MM.1S (cell line): ENCODE results near the gene CRYZL1.

Experiments
- DNase-seq: peaks from one replicate; pipeline ENCODE4 v3.0.0-alpha.2; 2015
- H2AFZ ChIP-seq: fragments of 300-600 bp; sonication (generic); 2 replicates; pipeline ENCODE4 v1.6.0; 2016; ENCODE audit warnings: antibody characterized with exemption, low read length
- H3F3A ChIP-seq: fragments of 300-600 bp; sonication (generic); 2 replicates; pipeline ENCODE4 v1.6.1; 2016; ENCODE audit warnings: mild to moderate bottlenecking, antibody characterized with exemption, low read length, moderate library complexity, mixed read lengths; ENCODE audit not compliant: insufficient read depth
- H3K27ac ChIP-seq: fragments of 300-600 bp; sonication (generic); 2 replicates; pipeline ENCODE4 v1.5.1; 2016; ENCODE audit warnings: mild to moderate bottlenecking, low read length
- H3K27me3 ChIP-seq: fragments of 300-600 bp; sonication (generic); replicated peaks from 2 replicates; pipeline ENCODE4 v1.6.0; 2016; ENCODE audit warnings: low read length; ENCODE audit not compliant: insufficient read depth
- H3K36me3 ChIP-seq: fragments of 300-600 bp; sonication (generic); replicated peaks from 2 replicates; pipeline ENCODE4 v1.6.1; 2016; ENCODE audit warnings: mild to moderate bottlenecking, low read length, mixed read lengths; ENCODE audit not compliant: insufficient read depth
- H3K4me1 ChIP-seq: fragments of 300-600 bp; sonication (generic); 2 replicates; pipeline ENCODE4 v1.6.1; 2016; ENCODE audit warnings: low read length, mixed read lengths
- H3K4me2 ChIP-seq: fragments of 300-600 bp; sonication (generic); 2 replicates; pipeline ENCODE4 v1.6.0; 2016; ENCODE audit warnings: low read depth, low read length
- H3K4me3 ChIP-seq: fragments of 300-600 bp; sonication (generic); 2 replicates; pipeline ENCODE4 v1.5.1; 2016; ENCODE audit warnings: low read length, mixed read lengths
- H3K79me2 ChIP-seq: fragments of 300-600 bp; sonication (generic); 2 replicates; pipeline ENCODE4 v1.6.1; 2016; ENCODE audit warnings: mixed run types, low read length, mixed read lengths
- H3K9ac ChIP-seq: fragments of 300-600 bp; sonication (generic); 2 replicates; pipeline ENCODE4 v1.6.1; 2016; ENCODE audit warnings: low read length, mixed read lengths
- H3K9me2 ChIP-seq: fragments of 300-600 bp; sonication (generic); replicated peaks from 2 replicates; pipeline ENCODE4 v1.6.1; 2016; ENCODE audit warnings: mild to moderate bottlenecking, low read length, mixed read lengths; ENCODE audit not compliant: insufficient read depth
- H3K9me3 ChIP-seq: fragments of 300-600 bp; sonication (generic); replicated peaks from 2 replicates; pipeline ENCODE4 v1.6.1; 2016; ENCODE audit warnings: mild to moderate bottlenecking, low read length, mixed read lengths; ENCODE audit not compliant: insufficient read depth
- H4K20me1 ChIP-seq: fragments of 300-600 bp; sonication (generic); 2 replicates; pipeline ENCODE4 v1.6.1; 2016; ENCODE audit warnings: mild to moderate bottlenecking, low read length, moderate library complexity, mixed read lengths; ENCODE audit not compliant: insufficient read depth
- EZH2 ChIP-seq: fragments of 300-600 bp; sonication (generic); optimal IDR thresholded peaks from 2 replicates; pipeline ENCODE3; 2017; ENCODE audit warnings: low read depth, mild to moderate bottlenecking, antibody characterized with exemption, low read length, mixed read lengths
- EZH2phosphoT487 ChIP-seq: fragments of 300-600 bp; sonication (generic); IDR thresholded peaks from 2 replicates; pipeline ENCODE4 v1.6.1; 2018; ENCODE audit warnings: antibody characterized with exemption, low read length
- TF ChIP-seq, protein P1 (sequence below): fragments of 300-600 bp; sonication (generic); IDR thresholded peaks from 2 replicates; pipeline ENCODE4 v1.5.1; 2016; ENCODE audit warnings: antibody characterized with exemption, low read length, mixed read lengths

Gene CRYZL1

DNA sequence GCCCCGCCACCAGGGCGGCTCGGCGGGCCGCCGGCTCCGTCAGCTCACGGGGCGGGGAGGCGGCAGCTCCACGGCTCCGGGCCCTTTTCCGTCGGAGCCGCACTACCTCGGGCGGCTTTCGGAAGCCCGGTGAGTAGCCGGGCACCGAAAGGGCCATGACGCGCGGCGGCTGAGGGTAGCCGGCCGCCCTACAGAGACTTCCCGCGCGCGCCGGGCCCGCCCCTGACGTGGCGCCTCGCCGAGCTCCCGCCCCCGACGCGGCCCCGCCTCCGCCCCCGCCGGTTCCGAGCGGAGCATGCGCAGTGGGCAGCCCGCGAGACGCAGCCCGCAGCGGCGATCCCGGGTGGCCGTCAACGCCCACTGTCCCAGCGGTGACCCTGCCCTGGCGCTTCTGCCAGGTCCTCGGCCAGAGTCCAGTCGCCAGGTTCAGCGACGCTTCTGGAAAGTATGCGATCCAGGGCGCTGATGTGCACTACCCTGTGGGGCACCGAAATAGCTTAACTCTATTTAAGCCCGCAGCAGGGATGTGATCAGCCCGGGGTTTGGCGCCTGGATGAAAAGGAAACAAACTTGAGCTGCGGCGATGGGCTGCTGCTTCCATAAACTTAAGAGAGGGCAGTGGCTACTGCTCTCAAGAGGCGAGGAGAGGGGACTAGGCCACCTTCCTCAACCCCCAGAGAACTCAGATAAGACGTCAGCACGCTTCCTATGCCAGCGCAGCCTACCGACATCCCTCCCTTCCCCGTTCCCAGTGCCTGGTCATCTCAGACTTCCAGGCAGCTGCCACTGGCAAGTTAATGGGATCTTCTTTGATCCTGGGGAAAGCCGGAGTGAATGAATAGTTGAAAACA lies 52.8 kb downstream of the CRYZL1 start, which contains the start of gene DONSON:
Gene DONSON (minus strand): TSS at position 200 of the 851 bp plus-strand sequence. CDS start 43 bp downstream, at position 157.
- H3K4me3 ChIP-seq, result peak within 1 kb of the TSS; percentile 92
- H3K9me3 ChIP-seq, result no peaks in the 10 kb centered on the region
- peaks cover 41% of the 10 kb centered on the region for H3K79me2 ChIP-seq
- peaks cover 14% of the 10 kb centered on the region for H3K4me1 ChIP-seq
- peaks cover 8% of the 10 kb centered on the region; the same call in 1 of the 2 replicates for H3K36me3 ChIP-seq
- peak within 1 kb of the TSS; percentile 84 for H3K9ac ChIP-seq
- H4K20me1 ChIP-seq, result no peaks in the 10 kb centered on the region
- no peaks in the 10 kb centered on the region for H3K9me2 ChIP-seq
- H2AFZ ChIP-seq, result peak within 1 kb of the TSS; percentile 97
- no peak for TF ChIP-seq EZH2
- peak within 1 kb of the TSS; percentile 50; the same call in 1 of the 2 replicates for H3K27ac ChIP-seq
- H3K27me3 ChIP-seq, result no peaks in the 10 kb centered on the region
- peak within 1 kb of the TSS; percentile 97 for H3K4me2 ChIP-seq
- peak; percentile 94 for DNase-seq
- H3F3A ChIP-seq, result peaks cover 14% of the 10 kb centered on the region

DNA sequence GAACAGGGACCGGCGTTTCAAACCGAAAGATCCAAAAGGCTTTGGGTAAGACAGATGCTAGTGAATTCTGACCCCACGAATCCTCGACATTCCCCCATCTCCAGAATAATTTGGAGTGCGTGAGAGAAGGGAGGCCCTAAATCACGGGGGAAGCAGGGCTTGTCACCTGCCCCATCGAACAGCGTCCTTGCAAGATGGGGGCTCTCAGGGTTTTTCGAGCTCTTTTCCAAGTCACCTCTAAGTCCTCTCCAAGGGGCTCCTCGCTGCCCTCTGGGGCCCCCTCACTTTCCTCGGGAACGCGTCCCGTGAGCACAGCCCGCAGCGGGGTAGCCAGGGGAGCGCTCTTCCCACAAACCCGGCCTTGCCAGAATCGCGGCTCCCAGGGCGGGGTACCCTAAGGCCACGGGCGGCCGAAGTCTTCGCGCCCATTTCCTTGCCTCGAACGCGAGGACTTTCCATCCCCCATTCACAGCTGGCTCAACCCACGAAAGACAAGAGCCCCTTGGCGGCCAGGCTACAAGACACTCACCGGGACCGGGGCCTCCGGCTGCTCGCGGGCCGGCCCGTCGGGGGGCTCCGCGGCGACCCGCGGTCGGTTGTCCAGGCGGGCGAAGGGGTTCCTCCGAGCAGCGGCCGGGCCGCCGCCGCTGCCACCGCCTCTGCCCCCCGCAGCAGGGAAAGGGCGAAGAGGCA lies 53.6 kb downstream of the CRYZL1 start:
- Histone ChIP-seq H3K4me2 (peak overlapping the region; percentile 89), H3F3A (peaks cover 14% of the 10 kb centered on the region), H2AFZ (peak overlapping the region; percentile 50), H3K27ac (peak overlapping the region; percentile 50; the same call in 1 of the 2 replicates), H3K79me2 (peaks cover 45% of the 10 kb centered on the region), H3K4me1 (peaks cover 14% of the 10 kb centered on the region), H3K4me3 (peak overlapping the region; percentile 92), H3K9ac (peak overlapping the region; percentile 84), H3K36me3 (peaks cover 8% of the 10 kb centered on the region; the same call in 1 of the 2 replicates), H3K9me3 (no peaks in the 10 kb centered on the region), H4K20me1 (no peaks in the 10 kb centered on the region), H3K27me3 (no peaks in the 10 kb centered on the region), H3K9me2 (no peaks in the 10 kb centered on the region)
- peak; percentile 58 for DNase-seq
- TF ChIP-seq EZH2phosphoT487, result no peak
- TF ChIP-seq, protein P1, sequence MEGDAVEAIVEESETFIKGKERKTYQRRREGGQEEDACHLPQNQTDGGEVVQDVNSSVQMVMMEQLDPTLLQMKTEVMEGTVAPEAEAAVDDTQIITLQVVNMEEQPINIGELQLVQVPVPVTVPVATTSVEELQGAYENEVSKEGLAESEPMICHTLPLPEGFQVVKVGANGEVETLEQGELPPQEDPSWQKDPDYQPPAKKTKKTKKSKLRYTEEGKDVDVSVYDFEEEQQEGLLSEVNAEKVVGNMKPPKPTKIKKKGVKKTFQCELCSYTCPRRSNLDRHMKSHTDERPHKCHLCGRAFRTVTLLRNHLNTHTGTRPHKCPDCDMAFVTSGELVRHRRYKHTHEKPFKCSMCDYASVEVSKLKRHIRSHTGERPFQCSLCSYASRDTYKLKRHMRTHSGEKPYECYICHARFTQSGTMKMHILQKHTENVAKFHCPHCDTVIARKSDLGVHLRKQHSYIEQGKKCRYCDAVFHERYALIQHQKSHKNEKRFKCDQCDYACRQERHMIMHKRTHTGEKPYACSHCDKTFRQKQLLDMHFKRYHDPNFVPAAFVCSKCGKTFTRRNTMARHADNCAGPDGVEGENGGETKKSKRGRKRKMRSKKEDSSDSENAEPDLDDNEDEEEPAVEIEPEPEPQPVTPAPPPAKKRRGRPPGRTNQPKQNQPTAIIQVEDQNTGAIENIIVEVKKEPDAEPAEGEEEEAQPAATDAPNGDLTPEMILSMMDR, result no peak
- TF ChIP-seq EZH2, result no peak

GRCh38 chr21:33586927-33587326 lies 54.6 kb downstream of the CRYZL1 start:
- no peak for DNase-seq
- H3K4me2 ChIP-seq, result peak overlapping the region; percentile 89
- H2AFZ ChIP-seq, result no peak overlapping the region
- no peaks in the 10 kb centered on the region for H3K9me2 ChIP-seq
- H3K27me3 ChIP-seq, result no peaks in the 10 kb centered on the region
- H3K4me3 ChIP-seq, result peak overlapping the region; percentile 92
- H3K9ac ChIP-seq, result peak overlapping the region; percentile 84; the same call in 1 of the 2 replicates
- peaks cover 21% of the 10 kb centered on the region for H3F3A ChIP-seq
- peaks cover 45% of the 10 kb centered on the region for H3K79me2 ChIP-seq
- TF ChIP-seq EZH2 (no peak), EZH2phosphoT487 (no peak)
- TF ChIP-seq, protein P1, result no peak
- H3K27ac ChIP-seq, result no peak overlapping the region
- no peaks in the 10 kb centered on the region for H4K20me1 ChIP-seq
- no peaks in the 10 kb centered on the region for H3K9me3 ChIP-seq
- H3K36me3 ChIP-seq, result peaks cover 8% of the 10 kb centered on the region; the same call in 1 of the 2 replicates
- peaks cover 14% of the 10 kb centered on the region for H3K4me1 ChIP-seq
